PC-3 (cell line): Measurements from ENCODE around the gene FBXL7. TPM values are rescaled to one million over a fixed set of nuclear protein-coding genes. Genes with fewer than 3 reads are reported as not detected.

Experiments used
- ATAC-seq: fragments of 200-7000 bp; cut with Tn5 transposase; 2 replicates; pipeline ENCODE4 v1.9.1; 2020; ENCODE audit warnings: mild to moderate bottlenecking, moderate library complexity
- BruUV-seq: library from RNA; stranded (reverse); fragments of 400-500 nt; replicated peaks from 2 replicates; lab custom pipeline; 2021; lab: Mats Ljungman, UMichigan
- CTCF ChIA-PET: fragments of 300-600 bp; sonication (Branson Sonifier 250); formaldehyde crosslinking; loops from one replicate; lab custom pipeline; 2022; ENCODE audit warnings: antibody characterized with exemption; lab: Charles Lee
- POLR2A ChIA-PET: fragments of 300-600 bp; sonication (Branson Sonifier 250); formaldehyde crosslinking; loops from one replicate; lab custom pipeline; 2022; ENCODE audit warnings: antibody characterized with exemption; ENCODE audit not compliant: unreplicated experiment; lab: Charles Lee
- DNase-seq: peaks from one replicate; pipeline ENCODE4 v3.0.0-alpha.2; 2015
- H2AFZ ChIP-seq: fragments of 300-600 bp; sonication (generic); 2 replicates; pipeline ENCODE4 v1.6.0; 2016; ENCODE audit warnings: antibody characterized with exemption, low read length
- H3F3A ChIP-seq: fragments of 300-600 bp; sonication (generic); one replicate; pipeline ENCODE4 v1.6.0; 2017; ENCODE audit warnings: antibody characterized with exemption, low read length, control low read depth, mild to moderate bottlenecking; ENCODE audit not compliant: unreplicated experiment
- H3K27ac ChIP-seq: fragments of 300-600 bp; sonication (generic); 2 replicates; pipeline ENCODE4 v1.5.1; 2016; ENCODE audit warnings: mild to moderate bottlenecking, low read length
- H3K27me3 ChIP-seq: fragments of 300-600 bp; sonication (generic); 2 replicates; pipeline ENCODE4 v1.6.1; 2016; ENCODE audit warnings: low read length, mixed read lengths
- H3K36me3 ChIP-seq: fragments of 300-600 bp; sonication (generic); 2 replicates; pipeline ENCODE4 v1.6.1; 2016; ENCODE audit warnings: low read depth, mixed run types, low read length, mixed read lengths
- H3K4me1 ChIP-seq: fragments of 300-600 bp; sonication (generic); 2 replicates; pipeline ENCODE4 v1.5.1; 2016; ENCODE audit warnings: low read length; ENCODE audit not compliant: insufficient read depth
- H3K4me2 ChIP-seq: fragments of 300-600 bp; sonication (generic); 2 replicates; pipeline ENCODE4 v1.6.0; 2016; ENCODE audit warnings: low read length
- H3K4me3 ChIP-seq: fragments of 300-600 bp; sonication (generic); 2 replicates; pipeline ENCODE4 v1.5.1; 2016; ENCODE audit warnings: mild to moderate bottlenecking, low read length, mixed read lengths
- H3K79me2 ChIP-seq: fragments of 300-600 bp; sonication (generic); 2 replicates; pipeline ENCODE4 v1.6.1; 2017; ENCODE audit warnings: low read length, mixed read lengths
- H3K9ac ChIP-seq: fragments of 300-600 bp; sonication (generic); 2 replicates; pipeline ENCODE4 v1.6.0; 2016; ENCODE audit warnings: mild to moderate bottlenecking, low read length
- H3K9me2 ChIP-seq: fragments of 300-600 bp; sonication (generic); replicated peaks from 2 replicates; pipeline ENCODE4 v1.6.1; 2016; ENCODE audit warnings: mixed run types, low read length, mixed read lengths
- H3K9me3 ChIP-seq: fragments of 300-600 bp; sonication (generic); 2 replicates; pipeline ENCODE4 v1.6.1; 2016; ENCODE audit warnings: low read length, mixed read lengths
- H4K20me1 ChIP-seq: fragments of 300-600 bp; sonication (generic); 2 replicates; pipeline ENCODE4 v1.6.1; 2016; ENCODE audit warnings: low read length, mixed read lengths
- CTCF ChIP-seq: fragments of 300-600 bp; sonication (generic); conservative IDR thresholded peaks from 2 replicates; pipeline ENCODE4 v1.5.1; 2017; ENCODE audit warnings: antibody characterized with exemption, low read depth, mild to moderate bottlenecking, low read length
- EZH2 ChIP-seq: fragments of 300-600 bp; sonication (generic); IDR thresholded peaks from one replicate; pipeline ENCODE4 v1.6.1; 2017; ENCODE audit warnings: antibody characterized with exemption, mild to moderate bottlenecking, low read length; ENCODE audit not compliant: unreplicated experiment
- EZH2phosphoT487 ChIP-seq: fragments of 300-600 bp; sonication (generic); IDR thresholded peaks from 2 replicates; pipeline ENCODE4 v1.6.1; 2018; ENCODE audit warnings: mild to moderate bottlenecking, antibody characterized with exemption, low read length, borderline replicate concordance
- intact Hi-C: fragments of 100-400 bp; cut with micrococcal nuclease; formaldehyde crosslinking; loops from 2 replicates; pipeline ENCODE4 v1.9.0; 2023
- total RNA-seq: library from RNA; depleted of rRNA; stranded (reverse); fragments of >200 nt; gene quantifications from 2 replicates; pipeline ENCODE4 v1.2.3, GENCODE V29; 2014

FBXL7 gene
- total RNA-seq, 1 experiment from 2014 or later: 0.18 TPM

GRCh38 chr5:15529013-15529412 lies 29.0 kb downstream of the FBXL7 start:
- H3K4me3 ChIP-seq: no peak overlapping the region
- no peak overlapping the region for H3K27ac ChIP-seq
- no peaks in the 10 kb centered on the region for H3K79me2 ChIP-seq
- H3K27me3 ChIP-seq: no peaks in the 10 kb centered on the region
- no peak overlapping the region for H3K9ac ChIP-seq
- H3K9me2 ChIP-seq: no peaks in the 10 kb centered on the region
- no TSS peak for BruUV-seq
- TF ChIP-seq EZH2: no peak
- TF ChIP-seq CTCF: no peak
- no peak for TF ChIP-seq EZH2phosphoT487
- DNase-seq (no peak), ATAC-seq (no peak)
- no peaks in the 10 kb centered on the region for H4K20me1 ChIP-seq
- POLR2A ChIA-PET: no interaction called here
- no peak overlapping the region for H2AFZ ChIP-seq
- peaks cover 14% of the 10 kb centered on the region; the same call in 1 of the 2 replicates for H3K9me3 ChIP-seq
- H3K36me3 ChIP-seq: no peaks in the 10 kb centered on the region
- intact Hi-C loops: no loop called here
- CTCF ChIA-PET: no interaction called here
- no peaks in the 10 kb centered on the region for H3K4me1 ChIP-seq
- H3K4me2 ChIP-seq: no peak overlapping the region
- H3F3A ChIP-seq: no peaks in the 10 kb centered on the region

- no peak for ATAC-seq
- CTCF ChIA-PET: no interaction called here
Observed at GRCh38 chr5:15529821-15530220, 29.8 kb downstream of the FBXL7 start.

More at GRCh38 chr5:15529821-15530220, 29.8 kb downstream of the FBXL7 start:
- DNase-seq: no peak
- no peak overlapping the region for H3K27ac ChIP-seq
- no peaks in the 10 kb centered on the region for H3K27me3 ChIP-seq
- H3K9me3 ChIP-seq: peaks cover 13% of the 10 kb centered on the region; the same call in 1 of the 2 replicates
- no peak overlapping the region for H3K4me2 ChIP-seq
- H3K4me1 ChIP-seq: no peaks in the 10 kb centered on the region
- no peaks in the 10 kb centered on the region for H3K79me2 ChIP-seq
- no peak overlapping the region for H3K9ac ChIP-seq
- H4K20me1 ChIP-seq: no peaks in the 10 kb centered on the region
- POLR2A ChIA-PET: no interaction called here
- no peaks in the 10 kb centered on the region for H3F3A ChIP-seq
- no TSS peak for BruUV-seq
- TF ChIP-seq EZH2phosphoT487 (no peak), CTCF (no peak), EZH2 (no peak)
- no peaks in the 10 kb centered on the region for H3K9me2 ChIP-seq
- H3K4me3 ChIP-seq: no peak overlapping the region
- intact Hi-C loops: no loop called here
- H2AFZ ChIP-seq: no peak overlapping the region
- no peaks in the 10 kb centered on the region for H3K36me3 ChIP-seq
